ENCODE measurements around the gene RHBG.

RHBG gene

DNA sequence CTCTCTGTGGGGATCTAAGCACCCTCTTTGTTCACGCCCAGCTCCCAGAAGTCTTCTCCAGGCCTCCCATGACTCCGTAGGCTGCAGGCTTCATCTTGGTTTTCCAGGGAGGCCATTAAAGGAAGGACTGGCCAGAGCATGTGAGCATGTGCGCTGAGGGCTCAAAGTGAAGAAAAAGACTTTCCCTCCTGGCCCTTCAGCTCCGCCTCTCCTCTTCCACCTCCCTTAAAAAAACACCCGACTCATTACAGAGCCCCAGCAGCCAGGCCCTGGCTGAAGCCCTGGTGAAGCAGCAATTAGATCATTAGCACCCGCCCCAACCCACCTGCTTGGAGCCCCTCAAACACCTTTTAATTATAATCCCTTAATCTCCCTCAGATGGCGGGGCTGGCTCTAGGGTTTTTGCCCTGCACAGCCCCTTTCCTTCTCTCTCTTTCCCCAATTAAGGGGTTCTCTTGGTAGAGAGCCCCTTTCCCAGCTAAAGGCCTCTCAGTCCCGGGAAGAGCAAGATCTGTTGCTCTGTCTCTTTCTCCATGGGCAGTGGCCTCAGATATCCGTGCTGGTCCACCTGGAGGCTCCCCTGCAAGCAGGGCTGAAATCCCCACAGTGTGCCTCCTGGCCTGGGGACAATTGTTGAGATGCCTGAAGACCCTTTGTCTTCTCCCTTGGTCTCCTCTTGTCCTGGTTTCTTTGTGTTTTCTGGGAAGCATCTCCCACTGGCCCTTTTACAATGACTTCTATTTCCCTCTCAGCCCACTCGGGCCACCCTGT lies 30.5 kb downstream of the RHBG start:
- TF ChIP-seq CTCF (IDR thresholded peaks at IDR 0.05), result no peak

- TF ChIP-seq CTCF (IDR thresholded peaks at IDR 0.05), result no peak
Measured at GRCh38 chr1:156400191-156400935, 31.4 kb downstream of the RHBG start.

GRCh38 chr1:156401041-156401574 lies 32.1 kb downstream of the RHBG start:
- TF ChIP-seq CTCF (IDR thresholded peaks at IDR 0.05), result no peak

DNA sequence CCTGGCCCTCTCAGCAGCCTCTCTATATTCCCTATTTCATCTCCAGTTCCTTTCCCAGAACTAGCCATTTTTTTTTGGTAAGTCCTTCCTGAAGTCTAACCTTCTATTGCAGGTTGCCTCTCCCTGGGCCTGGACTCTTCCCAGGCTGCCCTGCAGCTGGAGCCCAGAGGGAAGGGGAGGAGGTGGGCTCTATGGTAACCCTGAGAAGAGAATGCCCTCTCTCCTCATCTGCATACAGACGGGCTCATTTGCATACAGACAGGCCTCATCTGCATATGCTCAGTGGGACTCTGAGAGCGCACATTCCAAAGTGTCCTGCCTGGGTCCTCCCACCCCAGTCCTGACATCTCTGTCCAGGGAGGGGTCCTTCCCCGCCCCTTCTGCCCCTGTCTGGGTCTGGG lies 32.7 kb downstream of the RHBG start:
- no peak for TF ChIP-seq CTCF (IDR thresholded peaks at IDR 0.05)

- no peak for TF ChIP-seq CTCF (IDR thresholded peaks at IDR 0.05)
Measured at GRCh38 chr1:156402331-156403020, 33.5 kb downstream of the RHBG start.

DNA sequence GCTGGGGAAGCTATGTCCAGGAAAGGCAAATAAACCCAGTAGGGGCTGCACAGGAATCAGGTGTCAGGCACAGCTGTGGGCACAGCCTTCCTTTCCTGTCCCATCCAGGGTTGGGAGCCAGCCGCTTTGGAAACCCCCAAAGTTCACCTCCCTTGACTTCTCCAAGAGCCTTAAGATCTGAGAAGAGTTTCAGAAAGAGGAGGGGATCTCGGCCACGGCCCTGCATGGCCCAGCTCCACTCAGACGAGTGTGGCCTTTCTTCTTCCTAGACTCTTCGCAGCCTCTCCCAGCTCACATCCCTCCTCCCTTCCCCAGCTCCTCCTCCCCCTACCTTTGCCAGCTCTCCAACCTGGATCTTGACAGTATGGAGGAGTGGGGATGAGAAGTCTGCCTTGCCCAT lies 36.7 kb downstream of the RHBG start:
- no peak for TF ChIP-seq CTCF (IDR thresholded peaks at IDR 0.05)

GRCh38 chr1:156406251-156406650 lies 37.2 kb downstream of the RHBG start:
- no peak for TF ChIP-seq CTCF (IDR thresholded peaks at IDR 0.05)

Measured in LNCAP (cell line).